G401.6 (cell line): ENCODE measurements around the gene ARX.

ENCODE experiments used
- FAIRE-seq: peaks from 2 replicates; lab custom pipeline; 2012; peaks lifted over from hg19 to GRCh38; lab: Jason Lieb, UNC

The ARX gene

GRCh38 chrX:25015486-25016360, at the start of gene ARX:
Gene ARX (minus strand): TSS chrX:25015965. CDS start chrX:25015737, 228 bp downstream.
- no peak for FAIRE-seq

GRCh38 chrX:25059273-25059672, 43.5 kb upstream of the ARX start:
- no peak for FAIRE-seq

- no peak for FAIRE-seq
Measured at GRCh38 chrX:25052798-25053534, 37.2 kb upstream of the ARX start.

- FAIRE-seq: no peak
Measured at GRCh38 chrX:25049971-25050370, 34.2 kb upstream of the ARX start.

- FAIRE-seq: no peak
Measured at GRCh38 chrX:25049357-25049756, 33.6 kb upstream of the ARX start.

- FAIRE-seq: no peak
Measured at GRCh38 chrX:25048178-25048577, 32.4 kb upstream of the ARX start.

- FAIRE-seq: no peak
Measured at GRCh38 chrX:25043192-25043591, 27.4 kb upstream of the ARX start.

- no peak for FAIRE-seq
Measured at GRCh38 chrX:25039036-25039435, 23.3 kb upstream of the ARX start.

GRCh38 chrX:25034889-25035288, 19.1 kb upstream of the ARX start:
- FAIRE-seq: no peak

- no peak for FAIRE-seq
Measured at GRCh38 chrX:25029288-25029825, 13.6 kb upstream of the ARX start.

- no peak for FAIRE-seq
Measured at GRCh38 chrX:25028726-25029125, 13.0 kb upstream of the ARX start.

GRCh38 chrX:25026576-25026975, 10.8 kb upstream of the ARX start:
- FAIRE-seq: no peak

- FAIRE-seq: no peak
Measured at GRCh38 chrX:25025615-25026014, 9.8 kb upstream of the ARX start.

GRCh38 chrX:25023908-25024307, 8.1 kb upstream of the ARX start:
- FAIRE-seq: no peak

GRCh38 chrX:25022499-25023325, 6.9 kb upstream of the ARX start:
- no peak for FAIRE-seq

- FAIRE-seq: no peak
Measured at GRCh38 chrX:25020905-25021449, 5.2 kb upstream of the ARX start.

GRCh38 chrX:25020391-25020904, 4.7 kb upstream of the ARX start:
- no peak for FAIRE-seq

GRCh38 chrX:25019707-25020390, 4.1 kb upstream of the ARX start:
- no peak for FAIRE-seq

- FAIRE-seq: no peak
Measured at GRCh38 chrX:25018682-25019081, 2.9 kb upstream of the ARX start.

- FAIRE-seq: no peak
Measured at GRCh38 chrX:25017667-25018247, 2.0 kb upstream of the ARX start.
